Right ventricle myocardium superior (tissue), 1 donor: Measurements from ENCODE around the gene NDUFB10. TPM values are rescaled to one million over a fixed set of nuclear protein-coding genes. Genes with fewer than 3 reads are reported as not detected.

ENCODE experiments used
- ATAC-seq: fragments of 200-7000 bp; cut with Tn5 transposase; one replicate; pipeline ENCODE4 v1.9.1; 2020; ENCODE audit warnings: mild to moderate bottlenecking; ENCODE audit not compliant: poor library complexity
- DNase-seq: peaks from one replicate; pipeline ENCODE4 v3.0.0-alpha.2; 2020
- intact Hi-C: fragments of 100-400 bp; cut with DNase I; formaldehyde crosslinking; loops from one replicate; pipeline ENCODE4 v1.11.2; 2022
- total RNA-seq: library from RNA; stranded (reverse); fragmentation: NEBNext Ultra II Directional; extraction: Animal tissue kit (Norgen Biotek cat#: 25700); gene quantifications from one replicate; pipeline ENCODE4 v1.2.1, GENCODE V29; 2021
- donor health status: DM: no; HTN: yes; CAD: no; lungs with severe emphysema.

Gene NDUFB10
- total RNA-seq, 1 donor from 2014 or later: 723 TPM

GRCh38 chr16:1979271-1980029, 20.1 kb downstream of the NDUFB10 start:
- intact Hi-C loops: no loop called here
- no peak for DNase-seq
- no peak for ATAC-seq

- intact Hi-C loops: no loop called here
Measured at GRCh38 chr16:1980030-1980769, 20.9 kb downstream of the NDUFB10 start.

GRCh38 chr16:1980770-1981087, 21.4 kb downstream of the NDUFB10 start:
- intact Hi-C loops: no loop called here
- DNase-seq (no peak), ATAC-seq (no peak)

More at GRCh38 chr16:1980030-1980769, 20.9 kb downstream of the NDUFB10 start:
- ATAC-seq (no peak), DNase-seq (no peak)

- ATAC-seq (no peak), DNase-seq (no peak)
- intact Hi-C loops: no loop called here
Measured at GRCh38 chr16:1981398-1981836, 22.1 kb downstream of the NDUFB10 start, which contains the start of gene NOXO1. TSS of gene NOXO1 (minus strand) at chr16:1981469. CDS start at chr16:1981179, 290 bp downstream.

- ATAC-seq: no peak
Measured at GRCh38 chr16:1982013-1982433, 22.7 kb downstream of the NDUFB10 start.

GRCh38 chr16:1982991-1983543, 23.7 kb downstream of the NDUFB10 start:
- intact Hi-C loops: no loop called here
- no peak for DNase-seq

More at GRCh38 chr16:1982013-1982433, 22.7 kb downstream of the NDUFB10 start:
- intact Hi-C loops: no loop called here
- no peak for DNase-seq

GRCh38 chr16:1983544-1984346, 24.4 kb downstream of the NDUFB10 start, which contains the start of gene GFER:
TSS of gene GFER (plus strand) at chr16:1984193. CDS start at chr16:1984219, 26 bp downstream.
- intact Hi-C loops: no loop called here
- DNase-seq (peak; percentile 95), ATAC-seq (peak; percentile 96)

More at GRCh38 chr16:1982991-1983543, 23.7 kb downstream of the NDUFB10 start:
- no peak for ATAC-seq

- intact Hi-C loops: no loop called here
- no peak for DNase-seq
Measured at GRCh38 chr16:1984347-1985225, 25.2 kb downstream of the NDUFB10 start.

GRCh38 chr16:1985466-1986150, 26.3 kb downstream of the NDUFB10 start:
- DNase-seq: no peak
- intact Hi-C loops: no loop called here
- no peak for ATAC-seq

More at GRCh38 chr16:1984347-1985225, 25.2 kb downstream of the NDUFB10 start:
- peak; percentile 3 for ATAC-seq

GRCh38 chr16:1987198-1987597, 27.9 kb downstream of the NDUFB10 start:
- DNase-seq (no peak), ATAC-seq (no peak)
- intact Hi-C loops: no loop called here

- DNase-seq: no peak
Measured at GRCh38 chr16:1989209-1990100, 30.1 kb downstream of the NDUFB10 start, which contains the start of gene SYNGR3. TSS of gene SYNGR3 (plus strand) at chr16:1989970. CDS start at chr16:1990103, 133 bp downstream.

GRCh38 chr16:1990101-1990350, 30.7 kb downstream of the NDUFB10 start:
- ATAC-seq (no peak), DNase-seq (no peak)
- intact Hi-C loops: no loop called here

More at GRCh38 chr16:1989209-1990100, 30.1 kb downstream of the NDUFB10 start, which contains the start of gene SYNGR3:
- intact Hi-C loops: no loop called here
- no peak for ATAC-seq

GRCh38 chr16:1990351-1991134, 31.2 kb downstream of the NDUFB10 start:
- ATAC-seq (no peak), DNase-seq (no peak)
- intact Hi-C loops: no loop called here

GRCh38 chr16:1991135-1991551, 31.8 kb downstream of the NDUFB10 start:
- intact Hi-C loops: no loop called here
- no peak for ATAC-seq
- DNase-seq: no peak

GRCh38 chr16:1991588-1991947, 32.2 kb downstream of the NDUFB10 start:
- no peak for DNase-seq
- intact Hi-C loops: no loop called here
- no peak for ATAC-seq
